Activated effector memory CD4-positive, alpha-beta T cell treated with Interleukin-2 at 50 U/mL for 16 hours (primary cell): ENCODE data around the gene DDX21.
"Not testable (repeated sequence)": the region's sequence is repeated elsewhere in the genome, so short reads cannot be mapped to it uniquely, and the experiment has no call there.

Experiments
- DNase-seq: peaks from one replicate; pipeline ENCODE4 v3.0.0-alpha.2; 2020

Gene DDX21

DNA sequence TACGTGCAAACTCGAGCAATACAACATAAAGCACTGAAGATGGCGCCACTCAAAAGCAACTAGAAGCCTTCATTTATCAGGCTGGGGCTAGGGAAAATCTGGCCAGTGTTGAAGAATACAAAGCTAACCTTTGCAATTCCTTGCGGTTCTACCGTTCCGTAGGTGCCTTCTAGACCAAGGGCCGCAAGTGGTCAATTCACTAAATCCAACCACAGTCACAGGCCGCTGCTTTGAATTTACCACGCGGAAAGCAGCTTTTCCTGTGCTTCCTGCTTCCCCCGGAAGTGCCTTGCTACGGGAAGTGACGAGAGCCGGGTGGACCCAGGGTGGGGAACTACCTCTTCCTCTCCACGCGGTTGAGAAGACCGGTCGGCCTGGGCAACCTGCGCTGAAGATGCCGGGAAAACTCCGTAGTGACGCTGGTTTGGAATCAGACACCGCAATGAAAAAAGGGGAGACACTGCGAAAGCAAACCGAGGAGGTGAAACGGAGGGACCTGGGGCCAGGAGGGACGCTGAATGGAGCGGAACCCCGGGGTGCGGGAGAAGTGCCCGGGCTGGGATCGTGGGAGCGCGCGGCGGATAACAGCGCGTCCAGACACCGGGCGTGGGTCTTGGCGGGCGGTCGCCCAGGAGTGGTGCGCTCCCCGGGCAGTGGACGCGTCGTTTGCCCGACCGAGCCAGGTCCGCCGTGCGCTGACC is at the start of gene DDX21:
DDX21 (plus strand) TSS at position 339 of the 701 bp plus-strand sequence; CDS start at position 395, 56 bp downstream.
- peak; percentile 81 for DNase-seq

DNA sequence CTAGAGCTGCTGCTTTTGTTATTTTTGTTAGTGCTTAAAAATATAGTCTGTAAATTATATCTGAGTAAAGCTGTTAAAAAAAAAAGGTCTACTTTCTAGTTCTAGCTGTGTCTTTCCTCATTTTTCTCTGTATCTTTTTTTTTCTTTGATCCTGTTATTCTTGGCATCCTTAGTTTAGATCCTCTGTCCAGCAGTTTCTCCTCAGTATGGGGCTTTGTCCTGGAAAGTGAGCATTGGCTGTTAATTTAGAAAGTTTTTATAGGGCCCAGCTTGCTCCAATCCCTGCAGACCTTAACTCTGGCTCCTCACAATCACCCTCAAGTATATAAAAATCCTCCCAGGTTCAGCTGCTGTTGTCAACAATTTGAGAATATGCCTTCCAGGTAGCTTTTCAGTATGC is 31.4 kb upstream of the DDX21 start:
- DNase-seq: no peak

DNA sequence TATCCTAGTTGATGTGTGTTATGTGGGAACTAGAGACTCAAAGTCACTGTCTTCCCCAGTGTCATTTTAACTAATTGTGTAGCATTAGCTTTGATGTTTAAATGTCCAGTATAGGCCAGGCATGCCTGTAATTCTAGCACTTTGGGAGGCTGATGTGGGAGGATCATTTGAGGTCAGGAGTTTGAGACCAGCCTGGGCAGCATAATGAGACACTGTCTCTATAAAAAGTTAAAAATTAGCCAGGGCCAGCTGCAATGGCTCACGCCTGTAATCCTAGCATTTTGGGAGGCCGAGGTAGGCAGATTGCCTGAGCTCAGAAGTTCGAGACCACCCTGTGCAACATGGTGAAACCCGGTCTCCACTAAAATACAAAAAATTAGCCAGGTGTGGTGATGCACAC is 30.5 kb upstream of the DDX21 start:
- no peak for DNase-seq

DNA sequence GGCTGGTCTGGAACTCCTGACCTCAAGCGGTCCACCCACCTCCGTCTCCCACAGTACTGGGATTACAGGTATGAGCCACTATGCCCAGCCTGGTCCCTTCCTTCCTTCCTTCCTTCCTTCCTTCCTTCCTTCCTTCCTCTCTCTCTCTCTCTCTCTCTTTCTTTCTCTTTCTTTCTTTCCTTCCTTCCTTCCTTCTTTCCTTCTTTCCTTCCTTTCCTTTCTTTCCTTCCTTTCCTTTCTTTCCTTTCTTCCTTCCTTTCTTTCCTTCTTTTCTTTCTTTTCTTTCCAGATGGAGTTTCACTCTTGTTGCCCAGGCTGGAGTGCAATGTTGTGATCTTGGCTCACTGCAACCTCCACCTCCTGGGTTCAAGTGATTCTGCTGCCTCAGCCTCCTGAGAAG is 26.8 kb upstream of the DDX21 start:
- DNase-seq: not testable (repeated sequence)

DNA sequence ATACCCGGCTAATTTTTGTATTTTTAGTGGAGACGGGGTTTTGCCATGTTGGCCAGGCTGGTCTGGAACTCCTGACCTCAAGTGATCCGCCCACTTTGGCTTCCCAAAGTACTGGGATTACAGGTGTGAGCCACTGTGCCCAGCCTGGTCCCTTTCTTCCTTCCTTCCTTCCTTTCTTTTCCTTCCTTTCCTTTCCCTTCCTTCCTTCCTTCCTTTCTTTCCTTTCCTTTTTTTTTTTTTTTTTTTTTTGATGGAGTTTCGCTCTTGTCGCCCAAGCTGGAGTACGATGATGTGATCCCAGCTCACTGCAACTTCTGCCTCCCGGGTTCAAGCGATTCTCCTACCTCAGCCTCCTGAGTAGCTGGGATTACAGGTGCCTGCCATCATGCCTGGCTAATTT is 26.1 kb upstream of the DDX21 start:
- DNase-seq: not testable (repeated sequence)

DNA sequence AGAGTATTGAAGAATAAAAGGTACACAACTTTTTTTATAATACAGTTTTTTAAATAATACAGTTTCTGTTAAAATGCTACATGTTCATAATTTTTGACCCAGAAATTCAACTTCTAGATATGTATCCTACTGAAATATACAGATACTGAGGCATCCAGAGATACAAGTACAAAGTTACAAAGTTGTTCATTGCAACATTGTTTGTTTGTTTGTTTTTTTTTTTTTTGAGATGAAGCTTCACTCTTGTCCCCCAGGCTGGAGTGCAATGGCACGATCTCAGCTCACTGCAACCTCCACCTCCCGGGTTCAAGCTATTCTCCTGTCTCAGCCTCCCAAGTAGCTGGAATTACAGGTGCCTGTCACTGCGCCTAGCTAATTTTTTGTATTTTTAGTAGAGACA is 23.1 kb upstream of the DDX21 start:
- not testable (repeated sequence) for DNase-seq

DNA sequence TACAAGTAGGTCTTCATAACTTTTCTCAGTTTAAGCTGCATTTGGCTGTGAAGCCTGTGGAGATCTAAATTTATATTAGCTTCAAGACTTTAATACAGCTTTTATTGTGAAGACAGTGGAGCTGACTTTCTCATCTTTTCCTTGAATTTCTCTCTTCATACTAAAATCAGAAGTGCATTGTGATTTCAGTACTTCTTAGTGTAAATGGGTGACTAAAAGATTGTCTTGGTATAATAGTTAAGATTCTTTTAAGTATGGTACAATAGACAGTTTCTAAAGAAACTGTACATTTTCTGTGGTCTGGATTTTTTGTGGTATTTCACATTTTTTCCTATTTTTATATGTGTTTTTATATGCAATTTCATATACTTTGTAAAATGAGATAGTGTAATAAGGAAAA is 21.0 kb upstream of the DDX21 start:
- DNase-seq: no peak

DNA sequence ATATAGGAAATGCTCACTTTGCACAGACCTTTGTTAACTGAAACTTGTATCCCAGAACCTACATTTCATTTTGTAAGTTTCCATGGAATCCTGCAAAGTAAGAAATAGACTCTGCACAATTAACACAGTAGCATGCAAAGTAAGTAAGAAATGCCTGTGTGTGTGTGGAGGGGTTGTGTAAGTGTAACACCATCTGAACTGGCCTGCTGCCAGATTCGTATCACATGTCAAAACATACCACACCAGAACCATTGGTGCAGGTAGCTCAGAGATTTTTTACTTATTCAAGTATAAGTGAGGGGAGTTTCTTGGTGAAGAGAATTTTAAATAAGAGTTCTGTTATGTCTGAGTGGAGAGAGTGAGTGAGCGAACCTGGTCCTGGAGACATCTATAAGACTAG is 17.9 kb upstream of the DDX21 start:
- no peak for DNase-seq

DNA sequence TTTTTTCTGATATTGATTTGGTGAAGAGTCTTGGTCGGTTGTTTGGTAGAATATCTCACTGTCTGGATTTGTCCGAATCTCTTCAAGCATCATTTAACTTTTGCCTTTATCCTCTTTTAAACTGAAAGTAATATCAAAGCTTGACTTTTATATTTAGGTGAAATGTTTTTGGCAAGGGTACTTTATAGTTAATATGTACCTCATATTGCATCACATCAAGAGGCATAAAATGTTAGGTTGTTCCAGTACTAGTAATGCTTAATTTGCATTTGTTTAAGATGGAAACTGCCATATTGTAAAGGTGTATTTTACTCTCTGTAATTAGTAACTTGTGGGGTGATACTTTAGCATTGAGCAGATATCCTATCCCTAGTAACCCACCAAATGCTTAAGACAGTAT is 17.1 kb upstream of the DDX21 start:
- DNase-seq: no peak

DNA sequence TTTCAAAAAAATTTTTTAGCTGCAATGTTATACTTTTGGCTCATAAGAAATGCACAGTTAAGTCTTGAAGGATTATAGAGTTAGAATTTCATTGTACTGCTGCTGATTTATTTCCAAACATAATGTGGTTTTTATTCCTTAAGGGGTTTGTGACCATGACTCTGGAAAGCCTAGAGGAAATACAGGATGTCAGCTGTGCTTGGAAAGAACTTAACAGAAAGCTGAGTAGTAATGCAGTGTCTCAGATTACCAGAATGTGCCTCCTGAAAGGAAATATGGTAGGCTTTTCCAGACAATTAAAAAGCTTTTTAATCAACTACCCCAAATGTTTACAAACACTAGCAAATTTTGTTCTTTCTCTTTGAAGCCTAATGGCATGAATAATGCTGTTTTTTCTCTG is 15.1 kb upstream of the DDX21 start:
- not testable (repeated sequence) for DNase-seq

DNA sequence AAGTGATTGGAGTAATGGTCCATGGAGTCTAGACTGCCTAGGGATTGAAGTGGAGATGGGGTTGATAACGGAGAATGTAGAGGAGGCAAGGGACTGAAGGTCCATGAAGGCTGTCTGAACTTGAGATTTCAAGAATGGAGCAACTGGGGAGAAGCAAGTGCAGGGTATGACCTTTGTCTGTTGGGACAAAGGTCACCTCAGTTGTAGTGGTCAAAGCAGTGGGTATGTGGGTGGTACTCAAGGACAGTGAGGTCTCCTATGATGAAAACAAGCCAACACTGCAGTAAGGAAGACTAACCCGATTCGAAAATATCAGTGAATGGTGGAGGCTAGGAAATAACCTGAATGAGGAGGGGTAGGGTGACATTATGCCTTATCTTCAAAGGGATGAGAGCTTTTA is 5.4 kb upstream of the DDX21 start:
- DNase-seq: no peak

DNA sequence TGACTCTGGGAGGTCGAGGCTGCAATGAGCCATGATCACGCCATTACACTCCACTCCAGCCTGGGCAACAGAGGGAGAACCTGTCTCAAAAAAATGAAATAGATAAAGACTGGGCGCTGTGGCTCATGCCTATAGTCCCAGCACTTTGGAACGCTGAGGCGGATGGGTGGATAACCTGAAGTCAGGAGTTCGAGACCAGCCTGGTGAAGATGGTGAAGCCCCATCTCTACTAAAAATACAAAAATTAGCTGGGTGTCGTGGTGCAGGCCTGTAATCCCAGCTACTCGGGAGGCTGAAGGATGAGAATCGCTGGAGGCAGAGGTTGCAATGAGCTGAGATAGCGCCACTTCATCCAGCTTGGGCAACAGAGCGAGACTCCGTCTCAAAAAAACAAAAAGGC is 1.1 kb upstream of the DDX21 start:
- DNase-seq: no peak

DNA sequence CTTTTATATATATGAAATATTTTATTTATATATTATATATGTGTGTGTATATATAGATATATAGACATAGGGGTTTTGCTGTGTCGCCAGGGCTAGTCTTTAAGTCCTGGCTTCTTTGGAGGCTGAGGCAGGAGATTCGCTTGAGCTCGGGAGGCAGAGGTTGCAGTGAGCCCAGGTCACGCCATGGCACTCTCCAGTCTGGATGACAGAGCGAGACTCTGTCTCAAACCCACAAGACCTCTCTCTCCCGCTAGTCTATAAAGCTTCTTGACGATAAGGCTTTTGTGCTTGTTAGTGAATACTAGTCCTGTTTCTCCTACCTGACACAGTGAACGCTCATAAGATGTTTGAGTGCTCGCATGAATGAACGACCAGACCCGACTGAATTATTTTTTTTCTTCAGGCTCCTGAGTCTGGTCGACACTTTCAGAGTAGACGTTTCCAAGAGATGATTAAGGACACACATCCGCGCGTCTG is 577 bp upstream of the DDX21 start:
- DNase-seq: no peak

DNA sequence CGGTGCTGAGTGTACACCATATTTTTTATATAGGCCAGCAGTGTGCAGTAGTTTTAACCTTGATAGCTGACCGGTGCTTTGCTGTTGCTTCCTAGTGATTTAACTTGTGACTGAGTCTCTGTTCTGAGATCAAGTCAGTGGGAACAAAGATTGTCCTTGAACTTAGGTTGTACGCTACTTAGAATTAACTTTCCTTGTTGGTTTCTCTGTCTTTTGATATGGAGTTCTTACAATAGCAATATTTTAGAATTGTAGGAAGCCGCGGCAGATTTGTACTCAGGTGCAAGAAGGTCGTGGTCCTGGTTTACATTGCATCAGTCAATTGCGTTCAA is 1.3 kb downstream of the DDX21 start:
- no peak for DNase-seq

DNA sequence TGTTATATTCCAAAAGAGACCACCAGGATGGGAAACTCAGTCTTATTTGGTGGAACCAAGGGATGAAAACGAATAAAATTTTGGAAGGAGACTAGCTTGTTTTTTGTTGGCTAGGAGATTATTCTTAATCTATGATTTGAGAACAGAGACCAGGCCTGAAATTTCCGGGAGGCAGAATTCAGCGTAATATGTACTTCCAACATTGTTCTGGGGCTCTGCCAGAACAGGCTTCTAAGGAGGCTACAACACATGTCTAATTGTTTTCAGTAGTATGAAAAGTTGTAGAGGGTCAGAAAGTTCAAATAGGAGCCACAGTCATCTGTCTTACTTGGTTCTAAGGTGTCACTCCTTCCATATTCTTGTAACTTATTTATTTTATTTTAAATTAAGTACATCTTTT is 1.7 kb downstream of the DDX21 start:
- no peak for DNase-seq

DNA sequence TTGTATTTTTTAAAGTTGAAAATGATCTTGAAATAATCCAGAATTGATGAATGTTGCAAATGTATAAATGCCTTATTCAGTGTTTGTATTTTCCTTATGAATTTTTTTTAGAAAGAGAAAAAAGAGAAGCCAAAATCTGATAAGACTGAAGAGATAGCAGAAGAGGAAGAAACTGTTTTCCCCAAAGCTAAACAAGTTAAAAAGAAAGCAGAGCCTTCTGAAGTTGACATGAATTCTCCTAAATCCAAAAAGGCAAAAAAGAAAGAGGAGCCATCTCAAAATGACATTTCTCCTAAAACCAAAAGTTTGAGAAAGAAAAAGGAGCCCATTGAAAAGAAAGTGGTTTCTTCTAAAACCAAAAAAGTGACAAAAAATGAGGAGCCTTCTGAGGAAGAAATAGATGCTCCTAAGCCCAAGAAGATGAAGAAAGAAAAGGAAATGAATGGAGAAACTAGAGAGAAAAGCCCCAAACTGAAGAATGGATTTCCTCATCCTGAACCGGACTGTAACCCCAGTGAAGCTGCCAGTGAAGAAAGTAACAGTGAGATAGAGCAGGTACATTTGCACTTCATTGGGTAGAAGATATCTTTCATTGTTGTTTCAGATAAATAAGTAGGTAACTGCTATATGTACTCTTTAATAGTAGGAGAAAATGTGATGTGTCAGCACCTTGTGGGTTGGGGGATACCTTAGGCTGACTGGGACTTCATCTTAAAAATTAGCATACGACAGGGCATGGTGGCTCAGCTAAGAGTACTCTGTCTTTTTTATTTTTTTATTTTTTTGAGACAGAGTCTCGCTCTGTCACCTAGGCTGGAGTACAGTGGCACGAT is 3.9 kb downstream of the DDX21 start:
- no peak for DNase-seq

DNA sequence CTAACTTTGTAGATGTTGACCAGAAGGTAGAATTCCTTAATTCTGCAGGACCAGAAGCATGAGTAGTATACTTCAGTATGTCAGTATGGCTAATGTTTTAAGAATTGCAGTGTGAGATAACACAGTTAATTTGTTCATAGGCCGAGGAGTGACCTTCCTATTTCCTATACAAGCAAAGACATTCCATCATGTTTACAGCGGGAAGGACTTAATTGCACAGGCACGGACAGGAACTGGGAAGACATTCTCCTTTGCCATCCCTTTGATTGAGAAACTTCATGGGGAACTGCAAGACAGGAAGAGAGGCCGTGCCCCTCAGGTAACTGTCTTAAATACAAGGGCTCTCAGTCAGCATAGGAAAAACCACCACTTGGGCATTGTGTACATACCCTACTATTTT is 7.2 kb downstream of the DDX21 start:
- DNase-seq: no peak

DNA sequence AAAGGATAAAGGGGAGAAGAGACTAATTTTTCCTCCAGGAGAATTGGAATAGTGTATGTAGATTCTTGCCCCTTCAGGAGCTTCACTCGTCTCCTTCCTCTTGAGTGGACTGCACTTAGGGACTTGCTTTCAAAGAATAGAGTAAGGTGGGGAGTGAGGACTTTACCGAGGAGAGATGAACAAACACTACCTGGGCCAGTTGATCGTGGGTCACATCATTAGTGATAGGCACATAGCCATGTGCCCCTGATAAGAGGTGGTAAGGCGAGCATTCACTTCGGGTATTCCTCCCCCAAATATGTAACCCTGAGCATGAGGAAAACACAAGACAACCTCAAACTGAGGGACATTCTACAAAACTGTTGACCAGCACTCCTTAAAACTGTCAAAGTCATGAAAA is 18.0 kb downstream of the DDX21 start:
- DNase-seq: no peak

DNA sequence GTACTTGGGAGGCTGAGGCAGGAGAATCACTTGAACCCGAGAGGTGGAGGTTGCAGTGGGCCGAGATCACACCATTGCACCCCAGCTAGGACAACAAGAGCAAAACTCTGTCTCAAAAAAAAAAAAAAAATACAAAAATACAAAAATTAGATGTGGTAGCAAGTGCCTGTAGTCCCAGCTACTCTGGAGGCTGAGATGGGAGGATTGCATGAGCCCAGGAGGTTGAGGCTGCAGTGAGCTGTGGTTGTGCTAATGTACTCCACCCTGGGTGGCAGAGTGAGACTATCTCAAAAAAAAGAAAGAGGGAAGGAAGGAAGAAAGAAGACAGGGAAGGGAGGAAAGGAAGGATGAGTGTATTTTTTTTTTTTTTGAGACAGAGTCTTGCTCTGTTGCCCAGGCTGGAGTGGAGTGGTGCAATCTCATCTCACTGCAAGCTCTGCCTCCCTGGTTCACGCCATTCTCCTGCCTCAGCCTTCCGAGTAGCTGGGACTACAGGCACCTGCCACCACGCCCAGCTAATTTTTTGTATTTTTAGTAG is 20.0 kb downstream of the DDX21 start:
- DNase-seq: not testable (repeated sequence)

DNA sequence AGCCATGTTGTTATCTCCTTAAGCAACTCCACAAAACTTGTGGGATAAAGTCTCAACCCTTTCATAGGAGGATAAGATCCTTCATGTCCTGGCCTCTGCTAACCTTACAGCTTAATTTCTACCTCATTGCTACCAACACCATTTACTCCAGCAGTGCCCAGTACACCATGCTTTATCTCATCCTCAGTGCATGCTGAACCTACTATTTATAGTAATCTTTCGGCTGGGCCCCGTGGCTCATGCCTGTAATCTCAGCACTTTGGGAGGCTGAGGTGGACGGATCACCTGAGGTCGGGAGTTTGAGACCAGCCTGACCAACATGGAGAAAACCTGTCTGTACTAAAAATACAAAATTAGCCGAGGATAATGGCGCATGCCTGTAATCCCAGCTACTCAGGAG is 23.8 kb downstream of the DDX21 start:
- not testable (repeated sequence) for DNase-seq

DNA sequence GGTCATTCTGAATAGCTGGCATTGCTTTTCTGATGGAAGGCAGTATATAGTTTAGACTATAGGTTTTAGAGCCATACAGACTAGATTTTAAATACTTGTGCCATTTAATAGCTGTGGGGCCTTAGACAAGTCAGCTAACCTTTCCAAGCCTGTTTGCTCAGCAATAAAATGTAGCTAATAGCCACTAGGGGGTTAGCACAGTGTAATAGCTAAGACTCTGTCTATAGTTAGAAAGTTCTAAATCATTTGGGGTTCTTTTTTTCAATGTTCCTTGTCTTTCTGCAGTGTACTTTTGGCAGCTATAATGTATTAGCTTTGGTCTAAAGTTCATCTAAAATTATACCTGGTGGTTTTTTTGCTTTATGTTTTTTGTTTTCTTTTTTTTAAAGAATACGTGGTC is 25.1 kb downstream of the DDX21 start:
- DNase-seq: no peak

DNA sequence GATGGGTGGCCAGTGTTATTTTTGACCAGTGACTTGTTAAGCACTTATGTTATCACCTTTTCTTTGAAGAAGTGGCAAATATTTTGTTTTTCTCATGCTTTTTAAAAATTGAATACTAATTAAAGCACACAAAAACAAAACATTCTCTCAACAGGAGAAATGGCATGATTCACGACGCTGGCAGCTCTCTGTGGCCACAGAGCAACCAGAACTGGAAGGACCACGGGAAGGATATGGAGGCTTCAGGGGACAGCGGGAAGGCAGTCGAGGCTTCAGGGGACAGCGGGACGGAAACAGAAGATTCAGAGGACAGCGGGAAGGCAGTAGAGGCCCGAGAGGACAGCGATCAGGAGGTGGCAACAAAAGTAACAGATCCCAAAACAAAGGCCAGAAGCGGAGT is 26.4 kb downstream of the DDX21 start:
- DNase-seq: no peak

DNA sequence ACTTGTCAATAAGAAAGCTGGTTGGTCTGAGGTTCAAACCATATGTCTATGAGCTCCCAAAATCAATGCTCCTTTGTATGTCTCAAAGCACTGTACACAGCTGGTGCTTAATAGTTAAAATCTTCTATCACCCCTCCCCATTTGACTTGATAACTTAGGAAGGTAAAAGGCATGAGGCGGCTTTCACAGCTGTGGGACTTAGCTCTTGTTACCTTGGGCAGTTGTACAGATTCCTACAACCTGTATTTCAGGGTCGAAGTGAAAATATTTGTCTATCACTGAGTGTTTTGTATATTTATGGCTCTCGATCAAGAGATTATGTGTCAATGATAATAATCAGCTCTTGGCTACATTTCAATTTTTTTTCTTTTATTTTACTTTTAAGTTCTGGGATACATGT is 31.6 kb downstream of the DDX21 start:
- no peak for DNase-seq
